B cell (primary cell): Measurements from ENCODE around the gene CTNNA1.

Experiments
- EZH2 ChIP-seq: IDR thresholded peaks from 2 replicates; pipeline ENCODE4 v1.6.1; 2012; ENCODE audit warnings: borderline replicate concordance, low read depth, mild to moderate bottlenecking, moderate library complexity, low read length; ENCODE audit not compliant: insufficient read depth, poor library complexity, severe bottlenecking
- TF ChIP-seq, protein P1 (sequence below): fragments of 200-600 bp; IDR thresholded peaks from one replicate; pipeline ENCODE4 v1.8.0; 2022; ENCODE audit warnings: antibody characterized with exemption, mild to moderate bottlenecking

DNA sequence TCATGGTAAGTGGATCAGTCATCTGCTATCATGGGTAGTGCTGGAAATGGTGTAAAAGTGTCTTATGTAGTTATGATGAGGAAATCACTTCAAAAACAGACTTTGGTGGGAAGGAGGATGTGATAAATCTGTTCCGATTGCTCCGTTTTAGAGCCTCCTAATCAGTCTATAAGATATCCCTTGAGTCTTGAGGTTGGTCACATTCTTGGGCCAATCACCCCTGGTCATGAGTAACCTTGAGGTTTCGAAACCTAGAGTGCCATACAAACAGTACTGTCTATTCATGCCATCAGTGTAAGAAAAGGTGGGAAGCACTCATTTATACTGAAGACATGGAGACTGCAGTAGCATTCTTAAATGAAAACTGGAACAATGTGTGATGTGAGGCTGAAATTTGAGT is 76.1 kb downstream of the CTNNA1 start:
- TF ChIP-seq EZH2: no peak
- TF ChIP-seq, protein P1, sequence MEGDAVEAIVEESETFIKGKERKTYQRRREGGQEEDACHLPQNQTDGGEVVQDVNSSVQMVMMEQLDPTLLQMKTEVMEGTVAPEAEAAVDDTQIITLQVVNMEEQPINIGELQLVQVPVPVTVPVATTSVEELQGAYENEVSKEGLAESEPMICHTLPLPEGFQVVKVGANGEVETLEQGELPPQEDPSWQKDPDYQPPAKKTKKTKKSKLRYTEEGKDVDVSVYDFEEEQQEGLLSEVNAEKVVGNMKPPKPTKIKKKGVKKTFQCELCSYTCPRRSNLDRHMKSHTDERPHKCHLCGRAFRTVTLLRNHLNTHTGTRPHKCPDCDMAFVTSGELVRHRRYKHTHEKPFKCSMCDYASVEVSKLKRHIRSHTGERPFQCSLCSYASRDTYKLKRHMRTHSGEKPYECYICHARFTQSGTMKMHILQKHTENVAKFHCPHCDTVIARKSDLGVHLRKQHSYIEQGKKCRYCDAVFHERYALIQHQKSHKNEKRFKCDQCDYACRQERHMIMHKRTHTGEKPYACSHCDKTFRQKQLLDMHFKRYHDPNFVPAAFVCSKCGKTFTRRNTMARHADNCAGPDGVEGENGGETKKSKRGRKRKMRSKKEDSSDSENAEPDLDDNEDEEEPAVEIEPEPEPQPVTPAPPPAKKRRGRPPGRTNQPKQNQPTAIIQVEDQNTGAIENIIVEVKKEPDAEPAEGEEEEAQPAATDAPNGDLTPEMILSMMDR: no peak
